Measurements from ENCODE around the gene DDX19B. TPM values are rescaled to one million over a fixed set of nuclear protein-coding genes. Genes with fewer than 3 reads are reported as not detected.

Gene DDX19B
- total and polyA plus RNA-seq, 2 donors (not counting 3 experiments of a cell fraction or from before 2014, with no cell fraction given): 28.1 to 34.3 TPM

GRCh38 chr16:70320121-70320520 lies 21.1 kb downstream of the DDX19B start:
- H3K27ac ChIP-seq (ENCODE audit: insufficient read depth, low read depth, low read length): no peak overlapping the region
- H3K36me3 ChIP-seq (ENCODE audit: control insufficient read depth in 2 of 2, extremely low read depth in 1 of 2, insufficient read depth in 2 of 2, low read length in 2 of 2): peaks cover 0 to 14% of the 10 kb centered on the region in 2 experiments
- TF ChIP-seq MYC (IDR thresholded peaks at IDR 0.05; ENCODE audit: low read depth, low read length) (no peak), FOS (IDR thresholded peaks at IDR 0.05; ENCODE audit: borderline replicate concordance, insufficient read depth, low read length) (no peak), POLR2A (IDR thresholded peaks at IDR 0.05; ENCODE audit: low read depth, low read length) (no peak), JUN (IDR thresholded peaks at IDR 0.05; ENCODE audit: borderline replicate concordance, insufficient read depth, insufficient read length, low read depth) (no peak)
- intact Hi-C loops (cut with micrococcal nuclease) (no loop called here), dilution Hi-C loops (cut with MboI; ENCODE audit: extremely low pct_ligation_motif_present, low sequenced_read_pairs) (no loop called here)
- no peak overlapping the region for H3K4me3 ChIP-seq (replicated peaks in 1 of 3; ENCODE audit: insufficient read depth in 1 of 3, low read depth in 1 of 3, low read length in 3 of 3)
- H3K79me2 ChIP-seq (ENCODE audit: control insufficient read depth, insufficient read depth, low read length): no peaks in the 10 kb centered on the region
- no peaks in the 10 kb centered on the region for H3K9me3 ChIP-seq (replicated peaks; ENCODE audit: control insufficient read depth, insufficient read depth, low read length)
- no peak overlapping the region for H2AFZ ChIP-seq (ENCODE audit: low read depth, low read length)
- ChIA-PET CTCF (interaction anchor here (2.3 kb wide), 1 partner anchor 11 kb away, joined by 6 read pairs; no protein-coding TSS in a partner anchor), POLR2A (no interaction called here)
- H3K4me2 ChIP-seq (ENCODE audit: insufficient read depth, low read length): no peak overlapping the region
- no peaks in the 10 kb centered on the region for H4K20me1 ChIP-seq (replicated peaks; ENCODE audit: control insufficient read depth, extremely low read depth, insufficient read depth, low read length)
- peaks cover under 1% of the 10 kb centered on the region for H3K4me1 ChIP-seq (ENCODE audit: control insufficient read depth, extremely low read depth, insufficient read depth, low read length)
- no peaks in the 10 kb centered on the region for H3K27me3 ChIP-seq (ENCODE audit: control insufficient read depth in 2 of 2, insufficient read depth in 2 of 2, low read length in 2 of 2)
- no TSS peak for BruUV-seq (replicated peaks)
- no peak for FAIRE-seq
- no peak overlapping the region for H3K9ac ChIP-seq (replicated peaks; ENCODE audit: extremely low read depth, insufficient read depth, low read length)
- no peak for DNase-seq (ENCODE audit: low read depth, low spot score)
- H3K9me1 ChIP-seq (replicated peaks; ENCODE audit: control insufficient read depth, extremely low read depth, insufficient read depth, low read length): no peaks in the 10 kb centered on the region

- TF ChIP-seq POLR2AphosphoS5 (IDR thresholded peaks at IDR 0.05; ENCODE audit: insufficient read depth, low read depth, low read length): no peak
- Histone ChIP-seq H3K9me1 (replicated peaks; ENCODE audit: control insufficient read depth, extremely low read depth, insufficient read depth, low read length) (no peaks in the 10 kb centered on the region), H4K20me1 (replicated peaks; ENCODE audit: control insufficient read depth, extremely low read depth, insufficient read depth, low read length) (no peaks in the 10 kb centered on the region), H3K4me1 (ENCODE audit: control insufficient read depth, extremely low read depth, insufficient read depth, low read length) (peaks cover 5% of the 10 kb centered on the region), H3K4me3 (replicated peaks in 1 of 3; ENCODE audit: insufficient read depth in 1 of 3, low read depth in 1 of 3, low read length in 3 of 3) (no peak overlapping the region), H3K79me2 (ENCODE audit: control insufficient read depth, insufficient read depth, low read length) (no peaks in the 10 kb centered on the region), H3K27ac (ENCODE audit: insufficient read depth, low read depth, low read length) (no peak overlapping the region), H3K27me3 (ENCODE audit: control insufficient read depth in 2 of 2, insufficient read depth in 2 of 2, low read length in 2 of 2) (no peaks in the 10 kb centered on the region), H2AFZ (ENCODE audit: low read depth, low read length) (no peak overlapping the region), H3K4me2 (ENCODE audit: insufficient read depth, low read length) (no peak overlapping the region), H3K9ac (replicated peaks; ENCODE audit: extremely low read depth, insufficient read depth, low read length) (no peak overlapping the region), H3K9me3 (replicated peaks; ENCODE audit: control insufficient read depth, insufficient read depth, low read length) (no peaks in the 10 kb centered on the region), H3K36me3 (ENCODE audit: control insufficient read depth in 2 of 2, extremely low read depth in 1 of 2, insufficient read depth in 2 of 2, low read length in 2 of 2) (peaks cover 0 to 12% of the 10 kb centered on the region in 2 experiments)
- BruUV-seq (replicated peaks): no TSS peak
- intact Hi-C loops (cut with micrococcal nuclease): no loop called here
- FAIRE-seq: peak; percentile 62
- dilution Hi-C loops (cut with MboI; ENCODE audit: extremely low pct_ligation_motif_present, low sequenced_read_pairs): no loop called here
- ChIA-PET CTCF (interaction anchor here (1.0 to 2.4 kb wide), 5 partner anchors 11 to 67 kb away, joined by 3 to 8 read pairs (median 3); partner anchors contain the start of gene DDX19B), POLR2A (no interaction called here)
- peak; percentile 61 for DNase-seq (ENCODE audit: low read depth, low spot score)
Observed at GRCh38 chr16:70324998-70325747, 26.2 kb downstream of the DDX19B start.

Measured in endothelial cell of umbilical vein (primary cell).